ENCODE measurements around the gene SH3PXD2A.
A peak's percentile ranks its signal among the peaks of the same experiment; 100 is the strongest.
"Not testable (repeated sequence)": the region's sequence is repeated elsewhere in the genome, so short reads cannot be mapped to it uniquely, and the experiment has no call there.

Gene SH3PXD2A

GRCh38 chr10:103747193-103747865 is 108.0 kb downstream of the SH3PXD2A start:
- no peak for DNase-seq (ENCODE audit: low read depth in 3 of 3)

GRCh38 chr10:103746598-103746997 is 108.8 kb downstream of the SH3PXD2A start:
- DNase-seq (ENCODE audit: low read depth in 3 of 3): no peak

GRCh38 chr10:103745341-103746247 is 109.8 kb downstream of the SH3PXD2A start:
- DNase-seq (ENCODE audit: low read depth in 3 of 3): peak in 2 of 3 experiments; percentile 40 to 57

- no peak for DNase-seq (ENCODE audit: low read depth in 3 of 3)
Measured at GRCh38 chr10:103742824-103743223, 112.6 kb downstream of the SH3PXD2A start.

GRCh38 chr10:103740611-103741010 is 114.8 kb downstream of the SH3PXD2A start:
- DNase-seq (ENCODE audit: low read depth in 3 of 3): no peak

GRCh38 chr10:103739039-103739764 is 116.2 kb downstream of the SH3PXD2A start:
- no peak for DNase-seq (ENCODE audit: low read depth in 3 of 3)

- DNase-seq (ENCODE audit: low read depth in 3 of 3): no peak
Measured at GRCh38 chr10:103737735-103738367, 117.5 kb downstream of the SH3PXD2A start.

GRCh38 chr10:103736763-103737162 is 118.6 kb downstream of the SH3PXD2A start:
- no peak for DNase-seq (ENCODE audit: low read depth in 3 of 3)

GRCh38 chr10:103736044-103736443 is 119.3 kb downstream of the SH3PXD2A start:
- no peak for DNase-seq (ENCODE audit: low read depth in 3 of 3)

GRCh38 chr10:103734731-103735130 is 120.6 kb downstream of the SH3PXD2A start:
- DNase-seq (ENCODE audit: low read depth in 3 of 3): no peak

GRCh38 chr10:103733045-103733419 is 122.3 kb downstream of the SH3PXD2A start:
- no peak for DNase-seq (ENCODE audit: low read depth in 3 of 3)

GRCh38 chr10:103732339-103733044 is 122.9 kb downstream of the SH3PXD2A start:
- no peak for DNase-seq (ENCODE audit: low read depth in 3 of 3)

GRCh38 chr10:103731609-103732270 is 123.6 kb downstream of the SH3PXD2A start:
- DNase-seq (ENCODE audit: low read depth in 3 of 3): no peak

GRCh38 chr10:103731026-103731425 is 124.3 kb downstream of the SH3PXD2A start:
- not testable (repeated sequence) for DNase-seq (ENCODE audit: low read depth in 3 of 3)

- DNase-seq (ENCODE audit: low read depth in 3 of 3): no peak
Measured at GRCh38 chr10:103729851-103730250, 125.5 kb downstream of the SH3PXD2A start.

GRCh38 chr10:103727991-103728689 is 127.2 kb downstream of the SH3PXD2A start:
- no peak for DNase-seq (ENCODE audit: low read depth in 3 of 3)

GRCh38 chr10:103727546-103727963 is 127.8 kb downstream of the SH3PXD2A start:
- DNase-seq (ENCODE audit: low read depth in 3 of 3): no peak

- no peak for DNase-seq (ENCODE audit: low read depth in 3 of 3)
Measured at GRCh38 chr10:103726637-103727036, 128.7 kb downstream of the SH3PXD2A start.

- no peak for DNase-seq (ENCODE audit: low read depth in 3 of 3)
Measured at GRCh38 chr10:103725242-103725641, 130.1 kb downstream of the SH3PXD2A start.

- DNase-seq (ENCODE audit: low read depth in 3 of 3): no peak
Measured at GRCh38 chr10:103724771-103725170, 130.6 kb downstream of the SH3PXD2A start.

Data from stimulated activated CD4-positive, alpha-beta T cell treated with anti-CD3 and anti-CD28 coated beads, TNF-alpha, amount 100 ng/mL, for 4 hours (primary cell).